Activated naive CD4-positive, alpha-beta T cell treated with anti-CD3 and anti-CD28 coated beads, Interleukin-2, amount 50 U/mL, for 72 hours (primary cell): ENCODE measurements around the gene FBXO10. TPM values are rescaled to one million over a fixed set of nuclear protein-coding genes. Genes with fewer than 3 reads are reported as not detected.

Experiments used
- total RNA-seq, 2 donors: library from RNA; stranded (reverse); gene quantifications; one replicate each; pipeline ENCODE4 v1.2.3, GENCODE V29; 2022

FBXO10 gene
- total RNA-seq, 2 donors from 2014 or later = 1.3 to 1.4 TPM

Other genes starting within 250 kb of the FBXO10 start
- gene GRHPR, start 153.7 kb downstream of the FBXO10 start, total RNA-seq = 10 to 100 TPM; 65.6 to 80.2 TPM
- 10 to 100 TPM; 10.6 to 25.6 TPM for gene ZBTB5, start 110.9 kb downstream of the FBXO10 start, total RNA-seq
- gene POLR1E, start 90.4 kb downstream of the FBXO10 start, total RNA-seq = 10 to 100 TPM; 60.3 to 66.6 TPM
- gene TOMM5, start 16.2 kb upstream of the FBXO10 start, total RNA-seq = 100 to 1,000 TPM in 1 of 2 donors, 10 to 100 TPM in 1; 76.4 to 123 TPM
- gene FRMPD1, start 74.6 kb upstream of the FBXO10 start, total RNA-seq = not detected
- gene TRMT10B, start 177.4 kb upstream of the FBXO10 start, total RNA-seq = 10 to 100 TPM in 1 of 2 donors, 1 to 10 TPM in 1; 7.8 to 14.3 TPM
- gene EXOSC3, start 208.7 kb upstream of the FBXO10 start, total RNA-seq = 100 to 1,000 TPM in 1 of 2 donors, 10 to 100 TPM in 1; 79.3 to 106 TPM
- 10 to 100 TPM in 1 of 2 donors, 1 to 10 TPM in 1; 6.9 to 17.4 TPM for gene DCAF10, start 224.4 kb upstream of the FBXO10 start, total RNA-seq